Fibroblast of skin of right biceps (primary cell): ENCODE results near the gene LATS2.
A peak's percentile ranks its signal among the peaks of the same experiment; 100 is the strongest.
"Not testable (repeated sequence)": the region's sequence is repeated elsewhere in the genome, so short reads cannot be mapped to it uniquely, and the experiment has no call there.

Source experiments
- DNase-seq: peaks from one replicate; pipeline ENCODE4 v3.0.0-alpha.2; 2013

LATS2 gene

GRCh38 chr13:20953245-20953931, 108.0 kb downstream of the LATS2 start:
- no peak for DNase-seq

- DNase-seq, result no peak
Observed at GRCh38 chr13:20952838-20953237, 108.5 kb downstream of the LATS2 start.

GRCh38 chr13:20948001-20948400, 113.4 kb downstream of the LATS2 start:
- DNase-seq, result not testable (repeated sequence)

GRCh38 chr13:20945952-20946383, 115.4 kb downstream of the LATS2 start:
- DNase-seq, result peak; percentile 15

GRCh38 chr13:20942938-20943559, 118.3 kb downstream of the LATS2 start:
- no peak for DNase-seq

GRCh38 chr13:20940511-20940910, 120.9 kb downstream of the LATS2 start:
- DNase-seq, result not testable (repeated sequence)

GRCh38 chr13:20940083-20940482, 121.3 kb downstream of the LATS2 start:
- peak; percentile 45 for DNase-seq

GRCh38 chr13:20939662-20940061, 121.7 kb downstream of the LATS2 start:
- DNase-seq, result no peak

- no peak for DNase-seq
Observed at GRCh38 chr13:20938302-20938701, 123.1 kb downstream of the LATS2 start.

- DNase-seq, result no peak
Observed at GRCh38 chr13:20927596-20928257, 133.7 kb downstream of the LATS2 start.

- not testable (repeated sequence) for DNase-seq
Observed at GRCh38 chr13:20925395-20925790, 136.0 kb downstream of the LATS2 start.

- peak; percentile 75 for DNase-seq
Observed at GRCh38 chr13:20924758-20925394, 136.5 kb downstream of the LATS2 start.

- DNase-seq, result no peak
Observed at GRCh38 chr13:20923272-20923671, 138.1 kb downstream of the LATS2 start.
